ENCODE measurements around the gene PLCB1.

PLCB1 gene

DNA sequence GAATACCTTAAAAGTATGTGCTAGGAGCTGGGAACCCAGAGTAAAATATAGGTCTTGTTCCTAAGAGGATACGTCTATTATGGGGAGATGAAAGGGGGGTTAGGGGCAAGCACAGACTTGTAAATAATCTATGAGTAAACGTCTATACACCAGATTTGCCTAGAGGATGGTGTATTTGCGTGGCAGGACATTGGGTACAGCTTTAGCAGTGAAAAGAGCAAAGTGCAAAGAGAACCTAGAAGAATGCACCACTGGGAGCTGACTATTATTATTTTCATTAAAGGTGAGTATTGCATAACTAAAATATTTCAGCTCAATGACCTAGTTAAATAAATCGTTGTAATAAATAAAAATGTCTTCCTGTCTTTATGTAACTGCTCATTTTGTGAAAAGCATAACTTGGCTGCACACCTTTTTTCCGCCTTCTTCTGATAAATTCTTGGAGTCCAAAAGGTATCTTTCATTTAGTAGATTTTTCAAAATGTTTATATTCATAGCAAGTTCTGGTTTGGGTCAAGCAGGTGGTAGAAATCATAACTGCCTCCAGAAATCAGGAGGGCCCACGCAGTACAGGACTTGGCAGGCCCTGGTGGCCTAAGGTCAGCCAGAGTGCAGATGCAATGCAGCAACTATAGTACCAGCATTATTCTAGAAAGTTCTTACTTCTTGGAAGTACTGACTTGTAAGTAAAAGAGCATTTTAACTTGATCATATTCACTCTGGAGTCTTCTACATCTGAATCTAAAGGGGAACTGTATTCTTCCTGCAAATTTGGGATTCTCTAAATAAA lies 357.2 kb downstream of the PLCB1 start:
- TF ChIP-seq CTCF (IDR thresholded peaks at IDR 0.05; ENCODE audit: low read depth, low read length), result no peak
- no peak overlapping the region for H3K27ac ChIP-seq
- H3K36me3 ChIP-seq, result no peaks in the 10 kb centered on the region
- H3K4me3 ChIP-seq (ENCODE audit: low read depth, low read length), result no peak overlapping the region
- no peak for DNase-seq
- H3K27me3 ChIP-seq (ENCODE audit: insufficient read depth, low read depth, severe bottlenecking), result no peaks in the 10 kb centered on the region
- no peaks in the 10 kb centered on the region for H3K9me3 ChIP-seq (ENCODE audit: severe bottlenecking)

DNA sequence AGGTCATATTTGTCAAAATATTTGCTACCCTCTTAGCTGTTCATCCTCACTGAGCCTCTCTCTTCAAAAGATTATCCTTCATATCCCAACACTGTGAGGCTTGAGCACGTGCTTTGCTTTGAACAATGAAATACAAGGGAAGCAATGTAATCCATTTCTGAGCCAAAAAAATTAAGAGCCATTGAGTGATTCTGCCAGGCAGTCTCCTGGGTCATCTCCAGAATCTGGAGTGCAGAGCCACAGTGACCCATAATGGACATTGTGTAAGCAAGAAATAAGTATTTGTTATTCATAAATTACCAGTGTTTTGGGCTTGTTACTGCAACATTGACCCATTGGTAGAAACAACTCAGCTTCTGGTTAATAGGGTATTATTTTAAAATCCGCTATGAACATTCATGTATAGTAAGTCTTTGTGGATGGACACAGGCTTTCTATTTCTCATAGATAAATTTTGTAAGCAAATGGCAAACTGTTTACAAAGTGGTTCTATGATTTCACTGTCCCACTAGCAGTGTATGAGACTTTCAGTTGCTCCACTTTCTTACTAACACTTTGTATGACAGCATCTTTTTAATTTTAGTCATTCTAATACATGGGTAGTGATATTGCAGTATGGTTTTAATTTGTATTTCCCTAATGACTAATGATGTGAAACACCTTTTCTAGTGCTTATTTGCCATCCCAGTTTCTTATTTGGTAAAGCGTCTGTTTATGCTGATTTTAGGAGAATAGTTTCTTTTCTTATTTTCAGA lies 358.2 kb downstream of the PLCB1 start:
- no peak for TF ChIP-seq CTCF (IDR thresholded peaks at IDR 0.05; ENCODE audit: low read depth, low read length)
- Histone ChIP-seq H3K4me3 (ENCODE audit: low read depth, low read length) (no peak overlapping the region), H3K27ac (no peak overlapping the region), H3K36me3 (no peaks in the 10 kb centered on the region), H3K9me3 (ENCODE audit: severe bottlenecking) (no peaks in the 10 kb centered on the region), H3K27me3 (ENCODE audit: insufficient read depth, low read depth, severe bottlenecking) (no peaks in the 10 kb centered on the region)
- DNase-seq, result no peak

- no peaks in the 10 kb centered on the region for H3K9me3 ChIP-seq (ENCODE audit: severe bottlenecking)
- no peak overlapping the region for H3K4me3 ChIP-seq (ENCODE audit: low read depth, low read length)
- DNase-seq, result no peak
- no peaks in the 10 kb centered on the region for H3K36me3 ChIP-seq
- no peak overlapping the region for H3K27ac ChIP-seq
- no peak for TF ChIP-seq CTCF (IDR thresholded peaks at IDR 0.05; ENCODE audit: low read depth, low read length)
- H3K27me3 ChIP-seq (ENCODE audit: insufficient read depth, low read depth, severe bottlenecking), result no peaks in the 10 kb centered on the region
Measured at GRCh38 chr20:8492173-8492572, 360.1 kb downstream of the PLCB1 start.

GRCh38 chr20:8498571-8498970 lies 366.5 kb downstream of the PLCB1 start:
- Histone ChIP-seq H3K9me3 (ENCODE audit: severe bottlenecking) (no peaks in the 10 kb centered on the region), H3K4me3 (ENCODE audit: low read depth, low read length) (no peak overlapping the region), H3K27ac (no peak overlapping the region), H3K36me3 (no peaks in the 10 kb centered on the region), H3K27me3 (ENCODE audit: insufficient read depth, low read depth, severe bottlenecking) (no peaks in the 10 kb centered on the region)
- DNase-seq, result no peak
- no peak for TF ChIP-seq CTCF (IDR thresholded peaks at IDR 0.05; ENCODE audit: low read depth, low read length)

DNA sequence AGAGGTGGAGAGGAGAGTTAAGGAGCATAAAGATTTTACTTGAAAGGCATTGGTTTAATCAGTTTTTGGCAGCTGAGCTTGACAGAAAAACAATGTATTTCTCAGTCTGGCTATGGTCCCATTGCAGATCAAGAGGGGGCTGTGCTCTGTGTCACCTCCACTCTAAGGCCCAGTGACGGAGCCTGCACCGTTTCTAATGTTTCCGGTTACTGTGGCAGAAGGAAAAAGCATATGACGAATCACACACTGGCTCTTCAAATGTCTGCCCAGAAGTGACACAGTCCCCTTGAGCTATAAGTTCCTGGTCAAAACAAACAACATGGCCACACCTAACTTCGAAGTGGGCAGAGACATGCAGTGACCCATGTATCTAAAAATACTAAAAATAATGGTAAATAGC lies 372.0 kb downstream of the PLCB1 start:
- no peak for DNase-seq
- Histone ChIP-seq H3K36me3 (no peaks in the 10 kb centered on the region), H3K4me3 (ENCODE audit: low read depth, low read length) (no peak overlapping the region), H3K27ac (no peak overlapping the region), H3K9me3 (ENCODE audit: severe bottlenecking) (no peaks in the 10 kb centered on the region), H3K27me3 (ENCODE audit: insufficient read depth, low read depth, severe bottlenecking) (no peaks in the 10 kb centered on the region)
- TF ChIP-seq CTCF (IDR thresholded peaks at IDR 0.05; ENCODE audit: low read depth, low read length), result no peak
